Caki2 (cell line): ENCODE data around the gene ARF1. TPM values are rescaled to one million over a fixed set of nuclear protein-coding genes. Genes with fewer than 3 reads are reported as not detected.

Source experiments
- total RNA-seq: library from RNA; depleted of rRNA; stranded (reverse); fragments of >200 nt; shearing (Covaris generic); gene quantifications from 2 replicates; pipeline ENCODE4 v1.2.3, GENCODE V29; 2014; ENCODE audit warnings: low replicate concordance; rRNA removed

Gene ARF1
- total RNA-seq, 1 experiment from 2014 or later, result 399 TPM

Other genes with a start within 250 kb of the ARF1 start
- 1.1 and 2.7 TPM in 2 replicates for gene WNT9A, start 134.8 kb upstream of the ARF1 start, total RNA-seq
- gene WNT3A, start 75.7 kb upstream of the ARF1 start, total RNA-seq, result 0.49 TPM in 1 of 2 replicates, not detected in the other
- 57.9 and 61.2 TPM in 2 replicates for gene C1orf35, start 20.6 kb downstream of the ARF1 start, total RNA-seq
- 126 and 138 TPM in 2 replicates for gene MRPL55, start 26.6 kb downstream of the ARF1 start, total RNA-seq
- 263 and 331 TPM in 2 replicates for gene GUK1, start 57.6 kb downstream of the ARF1 start, total RNA-seq
- 0.10 TPM in 1 of 2 replicates, not detected in the other for gene GJC2, start 67.2 kb downstream of the ARF1 start, total RNA-seq
- 1.6 and 11.9 TPM in 2 replicates for gene IBA57, start 83.1 kb downstream of the ARF1 start, total RNA-seq
- 16.7 and 31.5 TPM in 2 replicates for gene OBSCN, start 125.3 kb downstream of the ARF1 start, total RNA-seq